Smooth muscle cell of the brain vasculature (primary cell): ENCODE data around the gene PRAME.
"Not testable (repeated sequence)": the region's sequence is repeated elsewhere in the genome, so short reads cannot be mapped to it uniquely, and the experiment has no call there.

ENCODE experiments used
- DNase-seq: peaks from one replicate; pipeline ENCODE4 v3.0.0-alpha.2; 2012; ENCODE audit warnings: low read depth, low spot score

Gene PRAME

DNA sequence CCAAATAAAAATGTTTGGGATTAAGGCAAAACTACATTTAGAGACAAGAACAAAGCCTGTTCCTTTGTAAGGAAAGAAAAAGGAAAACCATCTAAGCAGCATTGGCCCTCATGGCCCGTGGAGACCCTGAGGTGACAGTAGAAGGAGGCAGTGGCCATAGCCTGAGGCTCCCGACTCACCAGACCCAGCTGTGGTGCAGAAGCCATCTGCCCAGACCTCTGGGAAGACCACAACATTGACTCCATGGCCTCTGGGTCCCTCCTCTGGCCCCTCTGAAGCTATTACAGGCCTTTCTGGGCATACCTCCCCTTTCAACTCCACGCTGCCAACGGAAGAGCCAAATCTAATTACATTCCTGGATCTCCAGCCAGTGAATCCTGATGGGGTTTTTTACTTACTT, 6.4 kb downstream of the PRAME start:
- DNase-seq, result no peak

DNA sequence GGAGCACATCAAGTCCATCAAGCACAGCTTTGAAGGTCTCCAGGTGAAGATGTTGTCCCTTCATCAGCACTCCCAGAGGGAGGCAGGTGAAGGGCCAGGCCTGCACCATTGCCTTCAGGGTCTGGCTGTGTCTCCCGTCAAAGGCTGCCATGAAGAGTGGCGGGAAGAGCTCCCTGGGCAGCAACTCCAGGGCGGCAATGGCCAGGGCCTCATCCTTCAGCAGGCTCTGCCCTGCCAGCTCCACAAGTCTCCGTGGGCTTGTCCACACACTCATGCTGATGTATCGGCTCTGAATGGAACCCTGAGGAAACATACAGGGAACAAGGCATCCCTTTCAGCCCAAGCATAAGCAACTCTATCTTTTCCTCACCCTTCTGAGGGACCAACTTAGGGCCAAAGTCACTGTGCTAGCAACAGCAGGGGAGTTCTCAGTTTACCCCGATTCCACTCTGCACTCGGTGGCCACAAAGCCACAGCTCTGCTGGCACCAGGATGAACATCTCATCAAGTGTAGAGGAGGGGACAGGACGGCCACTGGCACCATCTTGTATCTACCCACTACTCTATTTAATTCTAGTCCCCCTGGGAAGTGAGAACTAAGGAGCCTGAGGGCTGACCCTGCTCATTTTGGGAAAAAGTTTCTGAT, 8.2 kb downstream of the PRAME start:
- no peak for DNase-seq

DNA sequence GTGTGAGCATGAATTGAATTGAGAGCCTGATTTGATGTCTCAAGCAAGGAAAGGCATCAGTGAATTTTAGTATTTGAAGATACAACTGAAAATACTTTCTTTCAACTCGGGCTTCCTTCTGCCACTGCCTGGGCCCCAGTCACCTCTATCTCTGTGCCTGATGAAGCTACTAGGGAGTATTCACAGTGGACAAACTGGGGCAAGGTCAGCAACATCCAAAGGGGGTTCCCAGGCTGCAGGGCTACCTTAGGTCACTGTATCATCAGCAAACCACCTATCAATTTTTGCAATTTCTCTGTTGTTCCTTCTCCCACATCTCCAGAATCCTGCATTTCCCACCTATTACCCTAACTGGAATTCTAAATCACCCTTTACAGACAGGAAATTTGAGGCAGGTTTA, 10.2 kb downstream of the PRAME start:
- no peak for DNase-seq

DNA sequence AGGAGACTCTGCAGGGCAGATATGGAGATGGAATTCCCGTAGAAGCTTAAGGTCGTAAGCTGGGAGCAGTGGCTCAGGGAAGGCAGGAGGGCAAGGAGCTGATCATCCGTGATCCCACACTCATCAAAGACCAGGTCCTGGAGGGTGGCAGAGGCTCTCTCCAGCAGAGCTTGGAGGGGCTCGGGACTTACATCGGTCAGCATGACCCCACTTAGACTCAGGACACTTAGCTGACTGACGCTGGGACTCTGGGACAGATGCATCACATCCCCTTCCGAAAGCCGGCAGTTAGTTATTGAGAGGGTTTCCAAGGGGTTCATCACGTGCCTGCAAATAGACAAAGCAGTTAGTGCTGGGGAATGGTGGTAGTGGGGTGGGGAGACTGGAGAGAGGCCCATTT, 10.7 kb downstream of the PRAME start:
- no peak for DNase-seq

DNA sequence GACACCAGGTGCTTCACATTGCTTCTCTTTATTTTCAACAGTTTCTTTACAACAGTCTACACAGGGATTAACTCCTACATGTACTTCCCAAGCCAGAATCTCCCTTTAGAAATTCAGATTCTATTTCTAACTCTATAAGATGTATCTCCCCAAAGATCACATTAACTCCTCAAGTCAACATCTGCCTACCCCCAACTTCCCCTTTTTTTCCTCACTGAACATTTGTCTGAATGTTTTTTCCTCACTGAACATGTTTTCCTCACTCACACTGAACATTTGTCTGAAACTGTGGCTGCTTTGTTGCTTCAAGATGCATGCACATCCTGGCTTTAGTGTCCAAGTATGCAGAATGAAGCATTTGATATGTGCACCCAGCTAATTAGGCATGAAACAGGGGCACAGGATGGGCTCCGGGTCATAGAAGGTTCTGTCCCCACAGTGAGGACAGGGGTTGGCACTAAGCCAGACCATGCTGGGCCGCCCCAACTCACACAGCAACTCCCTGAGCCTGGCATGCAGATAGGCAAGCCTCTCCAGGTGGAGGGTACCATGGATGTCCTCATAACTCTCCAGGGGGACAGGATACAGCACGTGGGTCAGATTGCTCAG, 11.3 kb downstream of the PRAME start:
- no peak for DNase-seq

DNA sequence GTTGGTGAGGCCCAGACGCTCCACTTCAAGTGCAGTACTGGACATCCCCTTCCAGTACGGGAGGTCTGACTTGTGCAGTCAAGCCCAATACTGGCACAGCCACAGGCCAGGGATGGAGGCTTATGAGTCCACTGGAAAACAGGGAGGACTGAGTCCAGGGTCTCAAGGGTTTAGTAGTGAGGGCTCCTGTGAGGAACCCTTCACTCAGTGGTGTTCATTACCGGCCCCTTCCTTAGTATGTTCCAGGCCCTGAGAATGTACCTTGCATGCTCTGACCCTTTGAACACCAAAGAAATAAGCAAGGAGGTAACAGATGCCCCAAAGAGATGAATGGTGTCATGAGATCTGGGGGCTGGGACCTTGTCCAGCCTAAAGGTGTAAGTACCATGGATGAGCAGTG, 11.8 kb downstream of the PRAME start:
- DNase-seq, result no peak

DNA sequence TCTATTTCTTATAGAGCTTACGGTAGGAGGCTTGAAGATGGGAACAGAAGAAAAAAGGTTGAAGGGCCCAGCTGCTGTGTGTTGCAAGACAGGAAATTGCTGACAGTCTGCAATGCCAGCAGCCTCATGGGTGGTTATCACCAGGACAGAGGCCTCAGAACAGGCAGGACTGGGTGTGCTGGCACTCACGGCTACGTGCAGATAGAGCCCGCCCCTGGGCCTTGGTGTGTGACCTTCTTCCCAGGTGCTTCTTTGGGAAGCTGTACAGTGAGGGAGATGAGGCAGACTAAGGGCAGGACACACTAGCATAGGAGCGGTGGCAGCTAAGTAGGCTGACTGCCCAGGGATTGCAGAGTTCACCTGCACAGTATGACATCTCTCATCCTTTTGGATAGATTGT, 12.6 kb downstream of the PRAME start:
- no peak for DNase-seq

DNA sequence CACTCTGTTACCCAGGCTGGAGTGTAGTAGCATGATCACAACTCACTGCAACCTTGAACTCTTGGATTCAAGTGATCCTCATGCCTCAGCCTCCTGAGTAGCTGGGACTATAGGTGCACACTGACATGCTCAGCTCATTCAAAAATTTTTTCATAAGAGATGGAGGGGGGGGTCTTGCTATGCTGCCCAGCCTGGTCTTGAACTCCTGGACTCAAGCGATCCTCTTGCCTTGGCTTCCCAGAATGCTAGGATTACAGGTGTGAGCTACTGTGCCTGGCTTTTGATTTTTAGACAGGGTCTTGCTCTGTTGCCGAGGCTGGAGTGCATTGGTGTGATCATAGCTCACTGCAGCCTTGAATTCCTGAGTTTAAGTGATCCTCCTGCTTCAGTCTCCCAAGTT, 14.0 kb downstream of the PRAME start:
- DNase-seq, result no peak

DNA sequence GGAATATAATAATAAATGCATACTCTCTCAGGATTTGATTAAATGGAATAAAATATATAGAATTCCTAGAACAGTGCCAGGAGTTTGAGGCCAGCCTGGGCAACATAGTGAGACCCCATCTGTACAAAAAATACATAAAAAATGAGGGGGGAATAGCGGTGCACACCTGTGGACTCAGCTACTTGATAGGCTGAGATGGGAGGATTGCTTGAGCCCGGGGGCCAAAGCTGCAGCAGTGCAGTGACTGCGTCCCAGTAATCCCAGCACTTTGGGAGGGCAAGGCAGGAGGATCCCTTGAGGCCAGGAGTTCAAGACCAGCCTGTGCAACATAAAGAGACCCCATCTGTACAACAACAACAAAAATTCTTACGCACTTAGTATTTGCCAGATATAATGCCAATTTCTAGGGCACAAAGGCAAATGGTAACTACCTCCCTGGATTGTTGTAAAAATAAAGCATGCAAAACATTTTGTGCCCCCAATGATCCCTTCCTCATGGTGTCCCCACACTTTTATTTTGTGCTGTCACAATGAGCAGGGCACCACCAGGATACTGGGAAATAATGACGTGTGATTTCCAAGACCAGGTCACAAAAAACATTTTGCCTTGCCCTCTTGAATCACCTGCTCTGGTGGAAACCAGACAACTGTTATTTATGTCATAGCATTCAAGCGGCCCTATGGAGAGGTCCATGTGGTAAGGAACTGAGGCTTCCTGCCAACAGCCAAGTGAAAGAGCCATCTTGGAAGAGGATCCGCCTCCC, 20.7 kb downstream of the PRAME start:
- no peak for DNase-seq

DNA sequence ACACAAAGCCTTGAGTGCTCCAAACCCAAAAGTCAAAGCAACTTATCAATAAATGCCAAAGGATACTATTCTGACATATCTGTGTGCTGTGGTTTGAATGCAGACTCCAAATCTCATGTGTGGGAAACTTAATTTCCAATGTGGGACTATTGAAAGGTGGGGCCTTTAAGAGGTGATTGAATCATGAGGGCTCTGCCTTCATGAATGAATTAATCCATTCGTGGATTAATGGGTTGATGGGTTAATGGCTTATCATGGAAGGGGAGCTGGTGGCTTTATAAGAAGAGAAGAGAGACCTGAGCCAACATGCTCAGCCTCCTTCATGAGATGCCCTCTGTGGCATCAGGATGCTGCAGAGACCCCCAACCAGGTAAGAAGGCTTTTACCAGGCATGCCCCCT, 22.1 kb downstream of the PRAME start:
- DNase-seq, result no peak

DNA sequence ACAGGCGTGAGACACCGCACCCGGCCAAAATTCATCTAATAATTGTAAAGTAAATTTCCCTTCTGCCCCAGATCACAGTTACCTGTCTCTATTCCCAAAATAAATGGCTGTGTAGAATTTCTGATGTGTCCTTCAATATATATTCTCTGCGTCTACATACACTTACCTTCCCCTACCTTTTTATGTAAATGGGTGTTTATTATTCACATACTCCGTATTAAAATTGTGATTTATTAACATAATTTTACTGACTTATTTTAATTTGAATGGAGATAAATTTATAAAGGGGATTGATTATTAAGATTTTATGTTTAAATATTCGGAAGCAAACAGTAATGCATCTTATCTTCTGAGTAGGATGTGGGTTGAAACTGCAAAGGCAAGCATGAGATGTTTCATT, 22.6 kb downstream of the PRAME start:
- DNase-seq, result no peak

DNA sequence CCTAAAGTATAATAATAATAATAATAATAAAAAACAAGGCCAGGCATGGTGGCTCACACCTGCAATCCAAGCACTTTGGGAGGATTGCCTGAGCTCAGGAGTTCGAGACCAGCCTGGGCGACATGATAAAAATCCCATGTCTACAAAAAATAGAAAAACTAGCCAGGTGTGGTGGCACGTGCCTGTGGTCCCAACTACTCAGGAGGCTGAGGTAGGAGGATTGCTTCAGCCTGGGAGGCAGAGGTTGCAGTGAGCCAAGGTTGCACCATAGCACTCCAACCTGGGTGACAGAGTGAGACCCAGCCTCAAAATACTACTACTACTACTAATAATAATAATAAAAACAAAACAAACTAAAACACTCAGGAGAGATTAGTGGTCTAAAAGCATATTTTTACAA, 23.4 kb downstream of the PRAME start:
- no peak for DNase-seq

DNA sequence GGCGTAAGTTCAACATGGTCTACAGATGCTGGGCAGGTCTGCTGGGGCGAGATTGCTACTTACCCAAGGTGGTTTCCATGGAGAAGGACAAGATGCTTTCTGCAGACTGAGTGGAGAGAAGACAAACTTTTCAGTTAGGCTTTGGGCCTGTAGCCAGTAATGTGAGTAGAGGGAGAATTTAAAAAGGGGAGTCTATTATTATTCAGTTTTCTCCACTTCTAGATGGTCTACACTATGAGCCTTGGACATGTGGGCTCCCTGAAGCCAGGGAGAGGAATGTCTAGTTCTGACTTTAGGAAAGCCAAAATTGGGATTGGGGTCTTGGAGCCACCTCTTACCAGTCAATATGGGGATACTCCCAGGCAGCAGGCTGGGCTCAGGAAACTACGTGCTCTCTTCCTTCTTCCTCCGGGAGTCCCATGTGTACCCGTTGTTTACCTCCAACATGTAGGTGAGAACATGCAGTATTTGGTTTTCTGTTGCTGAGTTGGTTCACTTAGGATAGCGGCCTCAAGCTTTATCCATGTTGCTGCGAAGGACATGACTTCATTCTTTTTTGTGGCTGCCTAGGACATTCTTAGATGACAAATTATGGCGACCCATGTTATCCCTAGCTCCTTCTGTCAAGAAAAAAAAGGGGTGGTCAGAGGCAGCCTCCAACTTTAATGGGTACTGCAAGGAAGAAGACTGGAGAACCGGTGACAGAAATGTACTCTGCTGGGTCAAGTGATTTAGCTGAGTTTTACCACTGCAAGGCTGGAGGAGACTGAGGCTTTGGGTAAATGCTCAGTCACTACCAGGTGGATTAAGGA, 24.3 kb downstream of the PRAME start:
- no peak for DNase-seq

DNA sequence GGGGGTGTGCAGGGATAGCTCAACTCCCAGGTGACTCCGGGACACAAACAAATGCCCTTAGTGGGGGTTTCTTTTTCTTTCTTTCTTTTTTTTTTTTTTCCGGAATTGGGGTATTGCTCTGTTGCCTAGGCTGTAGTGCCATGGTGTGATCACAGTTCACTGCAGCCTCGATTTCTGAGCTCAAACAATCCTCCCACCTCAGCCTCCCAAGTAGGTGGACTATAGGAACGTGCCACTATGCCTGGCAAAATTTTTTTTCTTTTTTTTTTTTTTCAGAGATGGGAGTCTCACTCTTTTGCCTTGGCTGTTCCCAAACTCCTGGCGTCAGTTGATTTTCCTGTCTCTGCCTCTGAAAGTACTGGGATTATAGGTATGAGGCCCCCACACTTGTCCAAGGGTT, 25.2 kb downstream of the PRAME start:
- DNase-seq, result no peak

DNA sequence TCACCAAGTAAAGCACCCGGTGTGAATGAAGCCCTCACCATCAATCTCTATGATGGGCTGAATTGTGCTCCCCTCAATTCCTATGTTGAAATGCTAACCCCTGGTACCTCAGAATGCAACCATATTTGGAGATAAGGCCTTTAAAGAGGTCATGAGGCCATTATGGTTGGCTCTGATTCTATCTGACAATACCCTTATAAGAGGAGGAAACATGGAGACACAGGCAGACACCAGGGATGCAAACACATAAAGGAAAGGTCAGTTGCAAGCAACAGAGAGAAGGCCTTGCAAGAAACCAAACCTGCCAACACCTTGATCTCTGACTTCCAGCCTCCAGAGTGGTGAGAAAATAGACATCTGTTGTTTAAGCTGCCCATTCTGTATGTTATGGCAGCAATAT, 25.6 kb downstream of the PRAME start:
- no peak for DNase-seq

DNA sequence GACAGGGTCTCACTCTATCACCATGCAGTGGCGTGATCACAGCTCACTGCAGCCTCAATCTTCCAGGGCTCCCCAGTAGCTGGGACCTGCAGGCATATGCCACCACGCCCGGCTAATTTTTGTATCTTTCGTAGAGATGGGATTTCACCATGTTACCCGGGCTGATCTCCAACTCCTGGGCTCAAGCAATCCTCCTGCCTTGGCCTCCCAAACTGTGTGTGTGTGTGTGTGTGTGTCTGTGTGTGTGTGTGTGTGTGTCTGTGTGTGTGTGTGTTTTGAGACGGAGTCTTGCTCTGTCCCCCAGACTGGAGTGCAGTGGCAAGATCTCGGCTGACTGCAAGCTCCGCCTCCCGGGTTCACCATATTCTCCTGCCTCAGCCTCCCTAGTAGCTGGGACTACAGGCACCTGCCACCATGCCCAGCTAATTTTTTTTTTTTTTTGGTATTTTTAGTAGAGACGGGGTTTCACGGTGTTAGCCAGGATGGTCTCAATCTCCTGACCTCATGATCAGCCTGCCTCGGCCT, 26.5 kb downstream of the PRAME start:
- DNase-seq, result not testable (repeated sequence)

DNA sequence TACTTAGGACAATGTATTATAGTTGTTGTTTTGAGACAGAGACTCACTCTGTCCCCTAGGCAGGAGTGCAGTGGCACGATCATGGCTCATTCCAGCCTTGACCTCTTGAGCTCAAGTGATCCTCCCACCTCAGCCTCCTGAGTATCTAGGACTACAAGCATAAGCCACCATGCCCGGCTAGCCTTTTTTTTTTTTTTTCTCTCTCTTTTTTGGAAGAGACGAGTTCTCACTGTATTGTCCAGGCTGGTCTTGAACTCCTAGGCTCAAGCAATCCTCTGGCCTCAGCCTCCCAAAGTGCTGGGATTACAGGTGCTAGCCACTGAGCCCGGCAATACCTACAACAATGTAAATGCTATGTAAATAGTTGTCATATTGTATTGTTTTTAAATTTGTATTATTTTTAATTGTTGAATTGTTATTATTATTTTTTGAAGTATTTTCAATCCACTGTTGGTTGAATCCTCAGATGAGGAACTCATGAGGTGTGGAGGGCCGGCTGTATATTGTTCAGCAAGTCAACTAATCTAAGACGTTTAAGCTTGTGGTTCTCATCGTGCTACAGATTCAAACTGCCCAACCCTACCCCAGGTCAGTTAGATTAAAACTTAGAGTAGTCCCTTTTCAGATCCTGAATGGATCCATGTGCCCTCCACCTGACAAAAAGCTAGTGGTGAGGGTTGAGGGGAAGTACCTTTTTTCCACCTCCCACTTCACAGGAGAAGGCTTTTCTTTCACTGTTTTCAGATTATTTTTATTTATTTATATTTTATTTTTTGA, 27.1 kb downstream of the PRAME start:
- DNase-seq, result no peak

DNA sequence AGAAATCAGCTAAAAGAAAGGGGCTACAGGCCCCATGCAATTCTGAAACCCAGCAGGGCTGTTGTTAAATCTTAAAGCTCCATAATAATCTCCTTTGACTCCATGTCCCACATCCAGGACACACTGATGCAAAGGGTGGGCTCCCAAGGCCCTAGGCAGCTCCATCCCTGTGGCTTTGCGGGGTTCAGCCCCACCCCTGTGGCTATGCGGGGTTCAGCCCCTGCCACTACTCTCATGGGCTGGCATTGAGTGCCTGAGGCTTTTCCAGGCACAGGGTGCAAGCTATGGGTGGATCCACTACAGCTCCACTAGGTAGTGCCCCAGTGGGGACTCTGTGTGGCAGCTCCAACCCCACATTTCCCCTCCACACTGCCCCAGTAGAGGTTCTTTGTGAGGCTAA, 30.3 kb downstream of the PRAME start:
- no peak for DNase-seq

DNA sequence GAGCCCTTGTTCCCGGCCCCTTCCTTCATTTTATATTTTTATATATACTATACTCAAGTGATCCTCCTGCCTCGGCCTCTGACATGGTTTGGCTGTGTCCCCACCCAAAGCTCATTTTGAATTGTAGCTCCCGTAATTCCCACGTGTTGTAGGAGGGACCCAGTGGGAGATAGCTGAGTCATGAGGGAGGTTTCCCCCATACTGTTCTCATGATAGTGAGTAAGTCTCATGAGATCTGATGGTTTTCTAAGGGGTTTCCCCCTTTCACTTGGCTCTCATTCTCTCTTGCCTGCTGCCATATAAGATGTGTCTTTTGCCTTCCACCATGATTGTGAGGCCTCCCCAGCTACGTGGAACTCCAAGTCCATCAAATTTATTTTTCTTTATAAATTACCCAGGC, 31.8 kb downstream of the PRAME start:
- DNase-seq, result no peak

DNA sequence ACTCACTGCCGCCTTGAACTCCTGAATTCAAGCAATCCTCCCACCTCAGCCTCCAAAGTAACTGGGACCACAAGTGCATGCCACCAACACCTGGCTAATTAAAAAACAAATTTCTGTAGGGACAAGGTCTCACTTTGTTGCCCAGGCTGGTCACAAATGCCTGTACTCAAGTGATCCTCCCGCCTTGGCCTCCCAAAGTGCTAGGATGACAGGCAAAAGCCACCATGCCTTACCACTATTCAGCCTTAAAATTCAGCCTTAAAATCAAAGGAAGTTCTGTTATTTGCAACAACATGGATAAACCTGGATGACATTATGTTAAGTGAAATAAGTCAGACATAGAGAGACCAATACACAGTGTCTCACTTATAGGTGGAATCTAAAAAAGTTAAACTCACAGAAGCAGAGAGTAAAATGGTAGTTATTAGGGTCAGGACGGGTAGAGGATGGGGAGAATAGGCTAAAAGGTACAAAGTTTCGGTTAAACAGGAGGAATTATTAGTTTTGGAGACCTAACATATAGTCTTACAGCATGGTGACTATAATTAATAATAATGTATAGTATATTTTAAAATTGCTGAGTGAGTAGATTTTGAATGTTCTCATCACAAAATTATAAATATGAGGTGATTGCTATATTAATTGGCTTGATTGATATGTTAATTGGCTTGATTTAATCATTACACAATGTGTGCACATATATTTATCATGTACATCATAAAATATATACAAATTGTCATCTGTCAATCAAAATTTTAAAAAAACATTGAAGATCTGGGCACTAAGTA, 32.7 kb downstream of the PRAME start:
- DNase-seq, result no peak

DNA sequence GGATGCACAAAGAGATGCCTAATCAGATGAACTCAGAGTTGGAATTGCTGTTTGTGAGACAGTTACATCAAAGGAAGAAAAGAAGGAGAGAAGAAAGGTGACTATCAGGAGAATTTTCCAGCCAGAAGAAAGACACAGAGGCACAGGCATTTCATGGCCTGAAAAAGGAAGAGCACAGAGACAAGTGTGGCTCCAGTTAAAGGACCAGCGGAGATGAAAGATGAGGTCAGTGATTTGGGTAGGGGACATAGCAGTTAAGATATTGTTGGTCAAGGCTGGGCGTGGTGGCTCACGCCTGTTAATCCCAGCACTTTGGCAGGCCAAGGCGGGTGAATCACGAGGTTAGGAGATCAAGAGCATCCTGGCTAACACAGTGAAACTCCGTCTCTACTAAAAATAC, 35.6 kb downstream of the PRAME start:
- no peak for DNase-seq
